T-helper 9 cell (primary cell): Measurements from ENCODE around the gene ABCC1.
"Not testable (repeated sequence)": the region's sequence is repeated elsewhere in the genome, so short reads cannot be mapped to it uniquely, and the experiment has no call there.

Experiments
- DNase-seq: peaks from one replicate; pipeline ENCODE4 v3.0.0-alpha.2; 2020

The ABCC1 gene

DNA sequence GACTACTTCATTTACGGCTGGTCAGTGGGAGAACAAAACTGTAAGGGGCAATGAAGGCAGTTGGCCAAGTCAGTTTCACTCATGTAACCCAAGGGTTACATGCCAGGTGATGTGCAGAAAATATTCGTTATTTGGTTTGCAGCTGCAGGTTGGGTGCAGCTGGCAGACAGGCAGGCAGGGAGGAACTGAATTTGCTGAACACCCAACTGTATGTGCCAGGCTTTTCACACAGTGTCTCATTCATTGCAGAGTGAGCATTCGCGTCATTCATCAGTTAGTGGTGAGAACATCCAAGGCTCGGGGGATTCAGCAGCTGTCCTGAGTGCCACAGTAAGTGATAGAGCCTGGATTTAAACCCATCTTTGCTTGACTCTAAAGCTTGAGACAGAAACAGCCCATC is 214.2 kb downstream of the ABCC1 start:
- DNase-seq: no peak

DNA sequence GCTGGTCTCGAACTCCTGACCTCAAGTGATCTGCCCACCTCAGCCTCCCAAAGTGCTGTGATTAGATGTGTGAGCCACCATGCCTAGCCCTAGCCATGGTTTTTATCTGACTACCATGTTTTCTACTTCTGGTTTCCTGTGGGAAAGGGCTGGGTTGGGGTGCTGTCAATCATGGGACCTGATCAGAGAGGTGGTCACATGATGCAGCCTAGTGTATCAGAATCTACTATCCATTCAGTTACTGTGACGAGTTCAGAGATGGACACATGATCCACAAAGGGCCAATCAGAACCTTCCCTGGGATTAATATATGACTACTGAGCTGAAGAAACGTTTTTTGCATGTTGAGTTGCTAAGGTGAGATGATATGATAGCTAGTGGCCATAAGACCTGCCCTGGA is 214.8 kb downstream of the ABCC1 start:
- DNase-seq: no peak

DNA sequence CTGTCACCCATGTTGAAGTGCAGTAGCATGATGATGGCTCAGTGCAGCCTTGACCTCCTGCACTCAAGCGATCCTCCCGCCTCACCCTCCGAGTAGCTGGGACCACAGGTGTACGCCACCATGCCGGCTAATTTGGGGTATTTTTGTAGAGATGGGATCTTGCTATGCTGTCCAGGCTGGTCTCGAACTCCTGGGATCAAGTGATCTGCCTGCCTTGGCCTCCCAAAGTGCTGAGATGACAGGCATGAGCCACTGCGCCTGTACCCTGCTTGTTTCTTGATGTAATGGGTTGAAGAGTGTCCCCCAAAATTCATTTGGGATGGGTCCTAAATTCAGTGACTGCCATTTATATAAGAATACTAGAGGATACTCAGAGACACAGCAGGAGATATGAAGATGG is 216.7 kb downstream of the ABCC1 start:
- no peak for DNase-seq

DNA sequence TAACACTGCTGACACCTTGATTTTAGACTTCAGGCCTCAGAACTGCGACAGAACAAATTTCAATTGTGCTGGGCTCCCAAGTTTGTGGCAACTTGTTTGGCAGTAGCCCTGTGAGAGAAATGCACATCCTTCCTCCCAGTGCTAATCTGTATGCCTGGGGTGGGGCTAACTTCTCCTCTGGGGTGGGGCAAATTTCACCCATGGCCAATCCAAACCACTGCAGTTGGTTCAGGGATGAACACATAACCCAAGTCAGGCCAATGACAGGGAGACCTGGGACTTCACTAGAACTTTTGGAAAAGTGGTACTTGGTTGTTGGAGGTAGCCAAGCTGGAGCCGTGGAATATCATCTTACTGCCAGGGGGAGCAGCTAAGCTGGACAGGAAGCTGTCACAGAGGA is 217.5 kb downstream of the ABCC1 start:
- no peak for DNase-seq

DNA sequence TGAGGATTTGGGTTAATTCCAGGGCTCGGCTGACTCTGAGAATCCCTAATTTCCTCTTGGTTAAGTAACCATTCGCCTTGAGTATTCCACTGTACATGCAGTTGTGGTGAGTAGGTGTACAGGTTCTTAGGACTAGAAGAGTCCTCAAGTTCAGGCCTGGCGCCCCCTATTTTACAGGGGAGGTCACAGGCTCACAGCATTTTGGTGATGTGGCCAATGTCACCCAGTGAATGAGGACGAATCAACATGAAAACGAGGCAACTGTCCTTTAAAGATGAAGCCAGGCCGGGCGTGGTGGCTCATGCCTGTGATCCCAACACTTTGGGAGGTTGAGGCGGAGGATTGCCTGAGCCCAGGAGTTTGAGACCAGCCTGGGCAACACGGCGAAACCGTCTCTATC is 218.5 kb downstream of the ABCC1 start:
- DNase-seq: no peak

DNA sequence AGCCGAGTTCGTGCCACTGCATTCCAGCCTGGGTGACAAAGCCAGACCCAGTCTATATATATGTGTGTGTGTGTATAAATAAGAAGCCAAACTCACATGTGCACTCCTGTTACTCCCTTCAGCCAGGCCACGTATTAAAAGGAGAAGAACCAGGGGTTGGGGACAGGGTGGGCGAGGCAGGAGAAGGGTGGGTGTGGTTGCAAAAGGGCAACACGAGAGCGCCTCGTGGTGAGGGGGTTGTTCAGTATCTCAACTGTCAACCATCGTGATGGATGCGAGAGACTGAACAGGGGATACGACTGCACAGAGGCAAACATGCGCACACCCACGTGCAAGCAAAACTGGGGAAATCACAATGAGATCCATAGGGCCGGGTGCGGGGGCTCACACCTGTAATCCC is 219.0 kb downstream of the ABCC1 start:
- no peak for DNase-seq

DNA sequence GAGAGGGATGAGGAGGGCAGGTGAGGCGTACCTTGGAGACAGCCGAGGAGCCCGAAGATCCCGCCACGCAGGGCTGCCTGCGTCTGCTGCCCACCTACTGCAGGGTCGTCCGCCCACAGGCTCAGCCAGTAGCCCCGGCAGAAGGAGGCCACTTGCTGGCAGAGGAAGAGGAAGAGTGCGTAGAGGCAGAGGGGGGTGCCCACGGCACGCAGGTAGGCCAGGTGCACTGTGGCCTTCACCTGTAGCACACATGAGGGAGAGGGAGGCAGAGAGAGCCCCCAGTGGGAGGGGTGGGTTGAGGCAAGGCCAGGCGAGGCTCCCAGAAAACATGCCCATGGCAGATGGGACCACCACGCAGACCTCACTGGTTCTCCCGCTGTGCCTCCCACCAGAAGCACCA is 220.2 kb downstream of the ABCC1 start:
- DNase-seq: no peak

DNA sequence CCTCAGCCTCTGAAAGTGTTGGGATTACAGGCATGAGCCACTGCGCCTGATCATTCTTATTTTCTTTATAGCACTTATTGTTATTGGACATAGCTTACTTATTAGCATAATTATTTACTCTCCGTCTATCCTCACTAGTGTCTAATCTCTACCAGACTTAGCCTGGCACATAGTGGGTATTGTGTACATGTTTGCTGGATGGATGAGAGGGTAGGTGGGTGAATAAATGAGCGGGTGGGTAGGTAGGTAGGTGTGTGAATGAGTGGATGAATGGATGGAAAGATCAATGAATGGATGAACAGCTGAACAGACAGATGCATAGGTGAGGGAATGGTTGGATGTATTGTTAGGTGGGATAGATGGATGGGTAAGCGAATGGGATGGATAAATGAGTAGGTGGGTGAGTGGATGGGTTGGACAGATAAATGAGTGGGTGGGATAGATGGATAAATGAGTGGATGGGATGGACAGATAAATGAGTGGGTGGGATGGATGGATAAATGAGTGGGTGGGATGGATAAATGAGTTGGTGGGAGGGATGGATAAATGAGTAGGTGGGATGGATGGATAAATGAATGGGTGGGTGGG is 222.0 kb downstream of the ABCC1 start:
- DNase-seq: no peak

DNA sequence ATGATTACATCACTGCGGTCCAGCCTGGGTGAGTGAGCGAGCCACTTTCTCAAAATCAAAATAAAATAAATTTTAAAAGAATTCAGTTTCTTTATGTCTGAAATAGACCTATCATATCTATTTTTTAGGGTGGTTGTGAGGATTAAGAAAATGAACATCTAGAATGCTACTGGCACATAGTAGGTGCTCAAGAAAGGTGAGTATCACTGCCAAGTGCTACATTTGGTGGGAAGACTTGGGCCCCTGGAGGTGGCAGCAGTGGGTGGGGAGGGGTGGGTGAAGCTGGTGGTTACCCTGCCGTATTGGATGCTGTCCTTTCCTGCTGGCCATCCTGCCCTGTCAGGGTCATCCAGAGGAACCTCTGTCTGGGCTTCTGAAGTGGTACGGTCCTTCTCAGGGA is 223.6 kb downstream of the ABCC1 start:
- DNase-seq: no peak

DNA sequence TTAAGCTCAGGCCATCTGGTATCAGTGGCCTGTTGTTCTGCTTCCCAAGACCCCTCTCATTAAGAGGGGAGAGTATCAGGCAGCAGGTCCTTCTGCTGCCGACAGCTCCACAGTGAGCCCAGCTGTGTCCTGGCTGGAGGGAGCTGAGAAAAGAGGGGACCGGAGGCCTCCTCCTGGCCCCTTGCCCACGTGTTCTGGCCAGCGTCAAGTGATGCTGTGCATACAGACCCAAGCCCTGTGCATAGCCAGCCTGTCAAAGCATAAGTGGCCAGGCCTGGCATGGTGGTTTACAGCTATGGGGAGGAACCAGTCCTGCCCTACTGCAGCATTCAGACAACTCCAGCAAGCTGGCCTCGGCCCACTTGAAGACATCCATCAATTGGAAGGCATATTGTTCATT is 225.9 kb downstream of the ABCC1 start:
- no peak for DNase-seq

DNA sequence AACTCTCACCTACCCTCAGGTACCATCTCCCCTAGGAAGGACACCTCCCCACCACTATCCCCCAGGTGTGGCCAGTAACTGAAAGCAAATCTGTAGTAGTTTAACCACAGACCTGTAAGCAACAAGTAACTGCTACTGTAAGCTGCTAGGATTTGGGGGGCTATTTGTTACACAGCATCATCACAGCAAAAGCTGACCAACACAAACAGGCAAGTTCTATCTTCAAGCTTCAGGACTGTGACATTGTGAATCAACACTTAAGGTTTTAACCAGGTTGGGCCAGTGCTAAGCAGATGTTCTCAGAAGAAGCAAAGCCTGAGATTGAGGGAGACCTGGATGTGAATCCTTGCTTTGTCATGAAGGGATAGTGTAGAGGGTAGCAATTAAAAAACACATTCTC is 226.9 kb downstream of the ABCC1 start:
- DNase-seq: no peak

DNA sequence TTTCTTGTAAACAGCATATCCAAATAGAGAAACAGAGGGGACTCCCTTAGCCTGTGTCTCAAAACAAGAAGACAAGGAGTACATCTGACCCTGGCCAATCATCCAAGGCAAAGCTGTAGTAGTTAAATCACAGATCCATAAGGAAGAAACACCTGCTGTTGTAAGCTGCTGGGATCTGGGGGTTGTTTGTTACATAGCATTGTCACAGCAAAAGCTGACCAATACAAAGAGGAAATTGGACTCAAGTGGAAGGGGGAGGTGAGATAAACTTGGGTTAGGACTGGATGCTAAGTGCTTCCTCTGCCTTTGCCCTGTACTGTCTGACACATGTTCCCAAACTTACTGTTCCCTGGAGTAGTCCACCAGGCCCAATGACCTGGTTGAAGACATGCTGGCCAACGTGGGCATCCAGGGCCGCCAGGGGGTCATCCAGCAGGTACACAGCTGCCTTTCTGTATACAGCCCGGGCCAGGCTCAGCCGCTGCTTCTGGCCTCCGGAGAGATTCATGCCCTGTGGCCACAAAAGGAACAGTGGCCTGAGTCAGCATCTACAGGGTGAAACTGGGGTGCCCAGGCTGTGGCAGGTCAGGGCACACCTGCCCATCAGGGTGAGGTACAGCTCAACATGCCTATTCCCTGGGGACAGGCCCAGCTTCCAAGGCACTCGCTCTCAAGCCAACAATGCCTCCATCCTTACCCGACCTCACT is 229.2 kb downstream of the ABCC1 start:
- no peak for DNase-seq

DNA sequence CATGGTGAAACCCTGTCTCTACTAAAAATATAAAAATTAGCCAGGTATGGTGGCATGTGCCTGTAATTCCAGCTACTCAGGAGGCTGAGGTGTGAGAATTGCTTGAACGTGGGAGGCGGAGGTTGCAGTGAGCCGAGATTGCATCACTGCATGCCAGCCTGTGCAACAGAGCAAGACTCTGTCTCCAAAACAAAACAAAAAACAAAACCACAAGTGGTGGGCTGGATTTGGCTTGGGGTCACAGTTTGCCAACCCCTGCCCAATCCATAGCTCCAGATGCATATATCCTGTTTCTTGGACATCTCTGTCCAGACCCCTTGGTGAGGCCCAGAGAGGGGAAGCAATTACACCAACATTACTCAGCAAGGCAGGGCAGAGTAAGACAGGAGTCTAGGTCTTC is 232.3 kb downstream of the ABCC1 start:
- DNase-seq: not testable (repeated sequence)

DNA sequence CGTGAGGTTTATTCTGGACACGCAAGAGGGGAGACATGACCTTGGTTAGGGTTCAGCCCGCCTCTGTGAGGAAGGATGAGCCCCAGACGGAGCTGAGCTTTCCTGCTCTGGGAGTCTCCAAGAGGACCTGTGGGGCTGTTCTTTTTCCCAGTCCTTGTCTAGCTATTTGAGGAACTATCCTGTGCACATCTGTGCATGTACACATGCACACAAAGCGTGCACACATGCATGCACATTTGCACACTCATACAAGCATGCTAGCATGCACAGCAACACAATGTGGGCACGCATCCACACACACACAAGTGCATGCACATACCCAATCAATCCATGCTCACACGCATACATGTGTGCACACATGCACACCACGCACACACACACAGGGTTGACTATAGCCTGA is 233.5 kb downstream of the ABCC1 start:
- no peak for DNase-seq

DNA sequence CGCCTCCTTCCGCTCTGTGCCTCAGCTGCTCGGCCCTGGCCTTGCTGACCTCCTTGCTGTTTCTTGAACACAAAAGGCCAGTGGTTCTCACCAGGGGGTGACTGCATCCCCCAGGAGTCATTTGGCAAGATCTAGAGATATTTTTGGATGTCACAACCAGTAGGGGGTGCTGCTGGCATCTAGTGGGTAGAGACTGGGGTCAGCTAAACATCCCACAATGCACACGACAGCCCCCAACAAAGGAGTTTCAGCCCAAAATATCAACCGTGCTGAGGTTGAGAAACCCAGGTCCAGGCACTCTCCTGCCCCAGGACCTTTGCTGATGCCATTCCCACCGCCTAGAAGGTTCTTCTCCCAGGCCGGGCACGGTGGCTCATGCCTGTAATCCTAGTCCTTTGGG is 234.1 kb downstream of the ABCC1 start:
- DNase-seq: no peak

DNA sequence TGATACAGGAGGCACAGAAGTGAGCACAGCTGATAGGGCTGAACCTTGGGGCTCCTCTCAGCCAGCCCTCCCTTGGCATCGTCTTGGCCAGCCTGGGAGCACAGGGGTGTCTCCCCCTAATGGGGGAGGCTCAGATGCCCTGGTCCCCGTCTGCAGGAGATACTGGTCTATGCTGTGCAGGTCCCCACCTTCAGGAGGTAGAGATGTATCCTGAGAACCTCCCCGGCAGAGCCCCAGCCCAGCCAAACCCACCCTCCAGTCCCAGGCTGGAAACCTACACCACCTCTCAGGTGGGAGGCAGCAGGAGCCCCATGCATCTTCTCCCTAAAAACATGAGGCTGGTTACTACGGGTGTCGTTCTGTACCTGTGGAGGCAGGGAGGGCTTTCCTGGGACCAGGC is 235.2 kb downstream of the ABCC1 start:
- DNase-seq: no peak

DNA sequence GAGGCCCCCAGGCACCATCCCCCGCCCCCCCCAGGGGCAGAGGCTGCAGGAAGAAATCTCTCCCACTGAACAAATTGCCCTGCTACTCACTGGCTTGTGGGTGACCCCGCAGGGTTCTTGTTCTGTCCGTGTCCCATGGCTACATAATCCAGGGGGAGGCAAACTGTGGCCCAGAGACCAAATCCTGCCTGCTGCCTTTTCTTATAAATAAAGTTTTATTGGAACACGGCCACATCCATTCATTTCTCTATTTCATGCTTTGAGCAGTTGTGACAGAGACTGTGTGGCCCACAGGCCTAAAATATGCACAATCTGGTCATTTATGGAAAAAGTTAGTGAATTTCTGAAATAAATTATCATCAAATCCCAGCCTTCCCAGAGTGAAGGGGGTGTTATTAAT is 235.7 kb downstream of the ABCC1 start:
- no peak for DNase-seq

DNA sequence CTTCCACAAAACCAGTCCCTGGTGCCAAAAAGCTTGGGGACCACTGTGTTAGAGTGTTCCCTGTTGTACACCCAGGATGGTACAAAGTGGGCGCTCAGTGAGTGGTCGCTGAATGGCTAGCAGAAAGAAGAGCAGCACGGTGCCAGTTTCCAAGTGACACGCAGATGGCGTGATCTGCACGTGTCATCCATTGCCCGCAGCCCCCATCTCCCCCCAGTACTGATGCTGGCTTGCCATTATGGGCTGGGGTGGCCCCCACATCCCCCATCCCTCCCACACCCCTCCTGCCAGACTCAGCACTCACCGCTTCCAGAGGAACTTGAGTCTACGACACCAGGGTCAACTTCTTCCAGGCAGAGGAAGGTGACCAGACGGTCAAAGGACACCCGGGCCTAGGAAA is 237.4 kb downstream of the ABCC1 start:
- no peak for DNase-seq

DNA sequence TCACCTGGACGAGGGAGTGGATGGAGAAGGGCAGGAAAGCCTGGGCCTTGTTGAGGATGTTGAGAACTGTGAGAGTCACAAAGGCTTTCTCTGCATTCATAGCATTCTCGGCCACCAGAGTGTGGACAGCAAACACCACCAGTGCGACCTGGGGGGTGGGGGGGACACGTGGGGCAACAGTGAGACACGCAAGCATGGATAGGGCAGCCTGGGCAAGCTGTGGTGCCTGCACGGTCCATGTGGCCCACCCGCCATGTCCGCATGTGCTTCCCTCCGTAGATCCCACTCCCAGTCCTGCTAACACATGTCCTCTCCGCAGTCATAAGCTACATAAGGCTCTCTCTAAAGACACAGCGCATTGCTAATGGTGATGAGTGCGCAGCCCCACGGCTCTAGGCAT is 239.4 kb downstream of the ABCC1 start:
- DNase-seq: no peak

DNA sequence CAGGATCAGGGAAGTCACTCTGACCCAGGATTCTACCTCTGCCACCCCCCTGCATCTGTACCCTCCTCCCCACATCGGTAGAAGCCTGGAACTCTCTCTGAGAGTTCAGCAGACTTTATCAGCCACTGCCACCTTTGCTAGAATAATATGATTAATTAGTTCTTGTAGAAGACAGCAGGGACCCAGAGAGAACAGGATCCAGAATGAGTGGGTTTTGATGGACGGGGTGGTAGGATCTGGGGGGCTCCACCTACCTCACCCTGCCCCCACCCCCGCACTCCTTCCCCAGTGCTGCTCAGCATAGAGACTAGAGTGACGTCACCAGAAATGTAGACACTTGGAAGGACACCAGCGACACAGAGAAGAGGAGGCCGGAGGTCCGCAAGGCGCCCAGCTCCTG is 240.4 kb downstream of the ABCC1 start:
- no peak for DNase-seq

DNA sequence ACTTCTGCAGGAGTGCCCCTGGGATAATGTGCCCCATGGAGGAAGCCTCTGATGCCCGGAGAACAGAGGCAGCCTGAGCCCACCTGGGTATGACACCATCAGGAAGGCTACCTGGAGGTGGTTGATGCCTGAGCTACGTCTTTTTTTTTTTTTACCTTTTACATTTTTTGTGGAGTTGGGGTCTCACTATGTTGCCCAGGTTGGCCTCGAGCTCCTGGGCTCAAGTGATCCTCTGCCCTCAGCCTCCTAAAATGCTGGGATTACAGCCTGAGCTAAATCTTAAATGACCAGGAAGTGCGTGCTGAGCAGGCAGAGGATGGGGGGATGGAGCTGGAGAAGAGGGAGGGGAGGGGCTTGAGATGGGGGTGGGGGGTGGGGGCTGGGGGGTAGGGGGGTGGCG is 241.1 kb downstream of the ABCC1 start:
- no peak for DNase-seq

DNA sequence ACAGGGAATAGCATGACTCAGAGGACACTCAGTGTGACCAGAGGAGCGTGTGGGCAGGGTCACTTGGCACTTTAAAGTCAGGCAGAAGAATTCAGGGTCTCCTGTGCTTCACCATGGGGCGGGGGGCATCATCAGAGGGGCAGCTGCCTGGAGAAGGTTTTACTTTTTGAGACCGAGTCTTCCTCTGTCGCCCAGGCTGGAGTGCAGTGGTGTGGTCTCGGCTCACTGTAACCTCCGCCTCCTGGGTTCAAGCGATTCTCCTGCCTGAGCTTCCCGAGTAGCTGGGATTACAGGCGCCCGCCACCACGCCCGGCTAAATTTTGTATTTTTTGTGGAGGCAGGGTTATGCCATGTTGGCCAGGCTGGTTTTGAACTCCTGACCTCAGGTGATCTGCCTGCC is 241.6 kb downstream of the ABCC1 start:
- DNase-seq: not testable (repeated sequence)

DNA sequence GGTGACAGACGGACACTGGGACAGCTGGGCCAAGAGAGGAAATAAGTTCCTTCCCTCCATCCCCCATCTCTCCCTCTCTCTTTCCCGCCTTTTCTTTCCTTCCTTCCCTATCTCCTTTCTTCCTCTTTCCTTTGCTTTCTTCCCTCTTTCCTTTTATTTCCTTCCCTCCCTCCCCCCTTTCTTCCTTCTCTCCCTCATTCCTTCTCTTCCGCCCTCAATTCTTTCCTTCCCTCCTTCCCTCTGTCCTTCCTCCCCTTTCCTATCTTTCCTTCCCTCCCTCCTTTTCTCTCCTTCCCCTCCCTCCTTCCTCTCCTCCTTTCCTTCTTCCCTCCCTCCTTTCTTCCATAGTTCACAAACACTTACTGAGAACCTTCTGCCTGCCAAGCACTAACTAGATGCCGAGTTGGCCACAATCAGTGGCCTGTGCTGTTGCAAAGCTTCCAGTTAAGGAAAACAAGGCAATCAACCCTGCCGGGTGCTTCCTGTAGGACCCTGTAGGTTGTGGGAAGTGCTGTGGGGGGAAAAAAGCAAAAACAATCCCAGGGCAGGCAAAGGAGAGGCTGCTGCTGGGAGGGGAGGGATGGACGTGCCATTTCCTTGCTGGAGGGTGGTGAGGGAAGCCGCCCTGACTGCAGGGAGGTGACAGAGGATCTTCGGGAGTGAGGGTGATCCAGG is 242.2 kb downstream of the ABCC1 start:
- no peak for DNase-seq
